T-cell (primary cell): Measurements from ENCODE around the gene BICD1. TPM values are rescaled to one million over a fixed set of nuclear protein-coding genes. Genes with fewer than 3 reads are reported as not detected.

ENCODE experiments used
- ATAC-seq, 4 experiments: fragments of 200-7000 bp in 3 of 4; fragments of 150-1000 bp in 1 of 4; cut with Tn5 transposase; replicated peaks in 1 of 4; 1 replicate in 3 of 4; 2 replicates in 1 of 4; pipeline ENCODE4 v1.10.0; 2021; ENCODE audit warnings: moderate library complexity in 3 of 4, mild to moderate bottlenecking in 2 of 4, moderate number of reproducible peaks in 1 of 4
- CTCF ChIA-PET, 2 donors: fragments of 300-600 bp; sonication (Branson Sonifier 250); formaldehyde crosslinking; loops; one replicate each; lab custom pipeline; 2022; ENCODE audit warnings: antibody characterized with exemption in 2 of 2; lab: Charles Lee
- POLR2A ChIA-PET, 2 donors: fragments of 300-600 bp; sonication (Branson Sonifier 250); formaldehyde crosslinking; loops; one replicate each; lab custom pipeline; 2022; ENCODE audit warnings: antibody characterized with exemption in 2 of 2; lab: Charles Lee
- DNase-seq, 35 experiments: peaks; one replicate each; pipeline versions ENCODE4 v3.0.0 to v3.0.0-alpha.2; 2013 to 2023
- H3K27ac ChIP-seq: one replicate; pipeline ENCODE4 v1.5.1; 2013; ENCODE audit warnings: low read length
- H3K27me3 ChIP-seq, 2 experiments: replicated peaks in 1 of 2; 1 replicate in 1 of 2; 2 replicates in 1 of 2; pipeline versions ENCODE4 v1.6.1 to v1.7.0; 2013; ENCODE audit warnings: low read length in 1 of 2, mixed read lengths in 1 of 2; ENCODE audit not compliant: control insufficient read depth in 2 of 2, insufficient read depth in 2 of 2; ENCODE audit errors: extremely low read depth in 1 of 2
- H3K36me3 ChIP-seq, 2 donors: 1 replicate in 1 of 2; 2 replicates in 1 of 2; pipeline versions ENCODE4 v1.6.1 to v1.7.0; 2013; ENCODE audit warnings: low read length in 1 of 2; ENCODE audit not compliant: control insufficient read depth in 2 of 2, insufficient read depth in 1 of 2; ENCODE audit errors: extremely low read depth in 1 of 2
- H3K4me1 ChIP-seq, 2 experiments: 1 replicate in 1 of 2; 2 replicates in 1 of 2; pipeline versions ENCODE4 v1.6.1 to v1.7.0; 2013; ENCODE audit warnings: low read length in 2 of 2, mixed read lengths in 1 of 2; ENCODE audit not compliant: insufficient read depth in 2 of 2, control insufficient read depth in 1 of 2; ENCODE audit errors: extremely low read depth in 1 of 2
- H3K4me3 ChIP-seq, 2 donors: 1 replicate in 1 of 2; 2 replicates in 1 of 2; pipeline versions ENCODE4 v1.5.1 to v1.7.0; 2013; ENCODE audit warnings: mild to moderate bottlenecking in 2 of 2, low read length in 1 of 2, moderate library complexity in 1 of 2; ENCODE audit not compliant: control insufficient read depth in 1 of 2; ENCODE audit errors: extremely low read depth in 1 of 2
- H3K9me3 ChIP-seq: 2 replicates; pipeline ENCODE4 v1.7.0; 2013
- H3K27ac Mint-ChIP-seq, 2 donors: one replicate each; pipeline ENCODE4 v1.8.0; 2020 to 2021; ENCODE audit warnings: mild to moderate bottlenecking in 2 of 2, mixed read lengths in 2 of 2
- H3K27me3 Mint-ChIP-seq, 2 donors: one replicate each; pipeline ENCODE4 v1.8.0; 2021 to 2022; ENCODE audit warnings: mixed read lengths in 2 of 2
- H3K36me3 Mint-ChIP-seq: one replicate; pipeline ENCODE4 v1.8.0; 2021; ENCODE audit warnings: mixed read lengths
- H3K4me1 Mint-ChIP-seq, 3 donors: one replicate each; pipeline ENCODE4 v1.8.0; 2020 to 2022; ENCODE audit warnings: mixed read lengths in 3 of 3, mild to moderate bottlenecking in 1 of 3
- H3K4me3 Mint-ChIP-seq, 3 donors: one replicate each; pipeline ENCODE4 v1.8.0; 2020 to 2022; ENCODE audit warnings: mild to moderate bottlenecking in 3 of 3, mixed read lengths in 3 of 3, moderate library complexity in 3 of 3
- H3K9me3 Mint-ChIP-seq, 3 donors: one replicate each; pipeline ENCODE4 v1.8.0; 2020 to 2022; ENCODE audit warnings: mixed read lengths in 3 of 3
- WGBS: methylation state at CpG from one replicate; pipeline ENCODE4 v1.1.5; 2013; ENCODE audit warnings: missing lambda C conversion rate; ENCODE audit not compliant: insufficient coverage; 5-methylcytosine and 5-hydroxymethylcytosine counted together
- total RNA-seq, 35 experiments: library from RNA in 6 of 35; stranded (reverse) in 6 of 35; fragments of 120-200 nt in 1 of 35; gene quantifications; one replicate each; pipeline versions ENCODE4 v1.2.1 to v1.2.4 and lab custom pipeline; 2013 to 2026

BICD1 gene
- total RNA-seq, 5 donors from 2014 or later (not counting 1 experiment from before 2014, with no cell fraction given), result 17.2 to 19.6 (median 19.1) TPM

DNA sequence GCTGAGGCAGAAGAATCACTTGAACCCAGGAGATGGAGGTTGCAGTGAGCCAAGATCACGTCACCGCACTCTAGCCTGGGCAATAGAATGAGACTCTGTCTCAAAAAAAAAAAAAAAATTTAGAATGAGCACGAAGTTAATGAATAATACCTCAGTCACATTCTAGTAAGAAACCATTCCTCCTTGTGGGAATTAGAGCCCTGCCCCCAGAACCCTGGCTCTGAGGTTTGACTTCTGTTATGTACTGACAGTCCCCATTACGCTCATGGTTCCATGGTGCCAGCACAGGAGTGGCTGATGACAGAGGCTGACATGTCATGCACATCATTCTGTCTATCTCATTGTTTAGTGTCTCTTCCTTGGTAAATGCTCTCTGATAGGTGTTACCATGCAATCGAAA is 160.1 kb downstream of the BICD1 start:
- no peaks in the 10 kb centered on the region for H3K27me3 Mint-ChIP-seq
- ChIA-PET CTCF (interaction anchor here in 1 of 2 donors (1.0 kb wide), 1 partner anchor 9 kb away, joined by 3 read pairs; no protein-coding TSS in a partner anchor), POLR2A (no interaction called here)
- WGBS, result 100% methylated on average over 1 of the region's 5 CpGs
- H3K9me3 Mint-ChIP-seq, result no peaks in the 10 kb centered on the region
- DNase-seq (no peak), ATAC-seq (no peak)
- H3K4me1 Mint-ChIP-seq, result peaks cover 5 to 20% (median 15%) of the 10 kb centered on the region in 3 donors
- no peaks in the 10 kb centered on the region for H3K27me3 ChIP-seq
- H3K4me3 ChIP-seq, result no peak overlapping the region
- H3K36me3 ChIP-seq, result no peaks in the 10 kb centered on the region
- H3K9me3 ChIP-seq, result no peaks in the 10 kb centered on the region
- H3K27ac Mint-ChIP-seq, result no peak overlapping the region
- H3K4me1 ChIP-seq, result no peaks in the 10 kb centered on the region
- H3K4me3 Mint-ChIP-seq, result no peak overlapping the region
- peaks cover 8% of the 10 kb centered on the region for H3K36me3 Mint-ChIP-seq
- no peak overlapping the region for H3K27ac ChIP-seq

- peak overlapping the region; percentile 13 to 50 for H3K27ac Mint-ChIP-seq
- DNase-seq, result no peak
- 95% methylated on average over 6 of the region's 10 CpGs for WGBS
- Histone ChIP-seq H3K4me1 (peaks cover 9 to 12% of the 10 kb centered on the region in 2 experiments), H3K27ac (no peak overlapping the region), H3K4me3 (no peak overlapping the region), H3K36me3 (no peaks in the 10 kb centered on the region), H3K9me3 (no peaks in the 10 kb centered on the region), H3K27me3 (no peaks in the 10 kb centered on the region)
- peaks cover 25 to 29% (median 28%) of the 10 kb centered on the region in 3 donors for H3K4me1 Mint-ChIP-seq
- CTCF ChIA-PET, result interaction anchor here in 1 of 2 donors (0.6 kb wide), 1 partner anchor 13 kb away, joined by 3 read pairs; no protein-coding TSS in a partner anchor
- no peaks in the 10 kb centered on the region for H3K36me3 Mint-ChIP-seq
- no peak for ATAC-seq
- H3K27me3 Mint-ChIP-seq, result no peaks in the 10 kb centered on the region
- H3K4me3 Mint-ChIP-seq, result no peak overlapping the region
- no peaks in the 10 kb centered on the region for H3K9me3 Mint-ChIP-seq
- POLR2A ChIA-PET, result no interaction called here
These were observed 164.4 kb downstream of the BICD1 start for GRCh38 chr12:32270818-32271710.

GRCh38 chr12:32272465-32272864 is 165.8 kb downstream of the BICD1 start:
- Mint-ChIP-seq H3K4me1 (peaks cover 25 to 28% (median 28%) of the 10 kb centered on the region in 3 donors), H3K4me3 (peak overlapping the region in 1 of 3 donors; percentile 55), H3K36me3 (no peaks in the 10 kb centered on the region), H3K27ac (peak overlapping the region; percentile 79 to 96), H3K9me3 (no peaks in the 10 kb centered on the region), H3K27me3 (no peaks in the 10 kb centered on the region)
- no peaks in the 10 kb centered on the region for H3K36me3 ChIP-seq
- ATAC-seq (no peak), DNase-seq (no peak)
- peak overlapping the region; percentile 38 for H3K27ac ChIP-seq
- no peaks in the 10 kb centered on the region for H3K27me3 ChIP-seq
- CTCF ChIA-PET, result no interaction called here
- no CpG with 5 or more reads among the region's 2 CpGs for WGBS
- H3K9me3 ChIP-seq, result no peaks in the 10 kb centered on the region
- POLR2A ChIA-PET, result no interaction called here
- peaks cover 9 to 12% of the 10 kb centered on the region in 2 experiments for H3K4me1 ChIP-seq
- H3K4me3 ChIP-seq, result no peak overlapping the region

- Mint-ChIP-seq H3K27ac (peak overlapping the region; percentile 79 to 96), H3K27me3 (no peaks in the 10 kb centered on the region), H3K4me1 (peaks cover 25 to 28% (median 28%) of the 10 kb centered on the region in 3 donors), H3K36me3 (peaks cover 6% of the 10 kb centered on the region), H3K4me3 (peak overlapping the region in 2 of 3 donors; percentile 11 to 55), H3K9me3 (no peaks in the 10 kb centered on the region)
- Histone ChIP-seq H3K4me1 (peaks cover 9 to 12% of the 10 kb centered on the region in 2 experiments), H3K36me3 (no peaks in the 10 kb centered on the region), H3K27ac (peak overlapping the region; percentile 70), H3K9me3 (no peaks in the 10 kb centered on the region), H3K4me3 (no peak overlapping the region), H3K27me3 (no peaks in the 10 kb centered on the region)
- 100% methylated on average over 1 of the region's 4 CpGs for WGBS
- peak in 8 of 35 experiments; percentile 1 to 33 (median 6) for DNase-seq
- ChIA-PET CTCF (no interaction called here), POLR2A (no interaction called here)
- peak; percentile 31 to 64 (median 52) for ATAC-seq
These were observed 166.4 kb downstream of the BICD1 start for GRCh38 chr12:32273063-32273522.

GRCh38 chr12:32273712-32274111 is 167.1 kb downstream of the BICD1 start:
- H3K4me1 ChIP-seq, result peaks cover 9 to 12% of the 10 kb centered on the region in 2 experiments
- H3K36me3 ChIP-seq, result no peaks in the 10 kb centered on the region
- H3K4me3 Mint-ChIP-seq, result peak overlapping the region; percentile 11 to 55 (median 32)
- H3K27ac ChIP-seq, result peak overlapping the region; percentile 70
- CTCF ChIA-PET, result no interaction called here
- H3K27ac Mint-ChIP-seq, result peak overlapping the region; percentile 79 to 96
- DNase-seq (peak; percentile 22 to 69 (median 46)), ATAC-seq (peak; percentile 95 to 99 (median 98))
- no peaks in the 10 kb centered on the region for H3K27me3 Mint-ChIP-seq
- no peak overlapping the region for H3K4me3 ChIP-seq
- POLR2A ChIA-PET, result no interaction called here
- no peaks in the 10 kb centered on the region for H3K9me3 Mint-ChIP-seq
- no peaks in the 10 kb centered on the region for H3K27me3 ChIP-seq
- no peaks in the 10 kb centered on the region for H3K9me3 ChIP-seq
- H3K4me1 Mint-ChIP-seq, result peaks cover 25 to 28% (median 28%) of the 10 kb centered on the region in 3 donors
- WGBS, result no CpG with 5 or more reads among the region's 7 CpGs
- peaks cover 8% of the 10 kb centered on the region for H3K36me3 Mint-ChIP-seq

- no peak overlapping the region for H3K4me3 Mint-ChIP-seq
- no peaks in the 10 kb centered on the region for H3K27me3 Mint-ChIP-seq
- WGBS, result no CpG with 5 or more reads among the region's 2 CpGs
- Histone ChIP-seq H3K36me3 (no peaks in the 10 kb centered on the region), H3K9me3 (no peaks in the 10 kb centered on the region), H3K4me1 (peaks cover 9 to 12% of the 10 kb centered on the region in 2 experiments), H3K27me3 (no peaks in the 10 kb centered on the region), H3K4me3 (no peak overlapping the region), H3K27ac (no peak overlapping the region)
- H3K9me3 Mint-ChIP-seq, result no peaks in the 10 kb centered on the region
- ChIA-PET POLR2A (no interaction called here), CTCF (interaction anchor here in 1 of 2 donors (0.8 kb wide), 1 partner anchor 57 kb away, joined by 3 read pairs; no protein-coding TSS in a partner anchor)
- H3K36me3 Mint-ChIP-seq, result peaks cover 8% of the 10 kb centered on the region
- H3K27ac Mint-ChIP-seq, result peak overlapping the region in 1 of 2 donors; percentile 28
- H3K4me1 Mint-ChIP-seq, result peaks cover 25 to 28% (median 28%) of the 10 kb centered on the region in 3 donors
- ATAC-seq (no peak), DNase-seq (no peak)
These were observed 168.0 kb downstream of the BICD1 start for GRCh38 chr12:32274665-32275064.
